Prostate gland (tissue), 2 donors: Measurements from ENCODE around the gene CLEC16A. TPM values are rescaled to one million over a fixed set of nuclear protein-coding genes. Genes with fewer than 3 reads are reported as not detected.

Experiments used
- DNase-seq: peaks from one replicate; pipeline ENCODE4 v3.0.0-alpha.2; 2019; ENCODE audit warnings: low spot score
- H3K27ac ChIP-seq, 2 donors: fragments of 200-600 bp; sonication (generic); 2 replicates each; pipeline ENCODE4 v1.5.1; 2017 to 2019
- H3K27me3 ChIP-seq: fragments of 200-600 bp; sonication (generic); replicated peaks from 2 replicates; pipeline ENCODE4 v1.5.1; 2019; ENCODE audit not compliant: insufficient read depth
- H3K36me3 ChIP-seq, 2 donors: fragments of 200-600 bp; sonication (generic); 1 replicate in 1 of 2; 2 replicates in 1 of 2; pipeline versions ENCODE4 v1.5.1 to v1.8.1; 2017 to 2019
- H3K4me1 ChIP-seq: fragments of 200-600 bp; sonication (generic); replicated peaks from 2 replicates; pipeline ENCODE4 v1.5.1; 2019
- H3K4me3 ChIP-seq, 2 donors: fragments of 200-600 bp; sonication (generic); 2 replicates each; pipeline ENCODE4 v1.5.1; 2017 to 2019
- H3K9me3 ChIP-seq: fragments of 200-600 bp; sonication (generic); 2 replicates; pipeline ENCODE4 v1.5.1; 2017
- POLR2A ChIP-seq: fragments of 450-650 bp; IDR thresholded peaks from one replicate; pipeline ENCODE4 v1.6.1; 2016; ENCODE audit warnings: antibody characterized with exemption, mild to moderate bottlenecking
- POLR2AphosphoS5 ChIP-seq: sonication (generic); formaldehyde crosslinking; IDR thresholded peaks from one replicate; pipeline ENCODE4 v1.6.1; 2017; ENCODE audit warnings: antibody characterized with exemption
- WGBS: methylation state at CpG from one replicate; pipeline ENCODE4 v1.1.5; 2018; 5-methylcytosine and 5-hydroxymethylcytosine counted together
- intact Hi-C: fragments of 100-400 bp; cut with DNase I; formaldehyde crosslinking; loops from one replicate; pipeline ENCODE4 v1.14.2; 2022
- total RNA-seq, 2 donors: library from RNA; depleted of rRNA; stranded (reverse); fragments of >200 nt; gene quantifications; one replicate each; pipeline ENCODE4 v1.1.0, GENCODE V29; 2016
- TF ChIP-seq, protein P1 (sequence below), 4 experiments: fragments of 200-600 bp in 2 of 4; fragments of 450-650 bp in 2 of 4; sonication (generic) in 2 of 4; IDR thresholded peaks; 1 replicate in 3 of 4; 2 replicates in 1 of 4; pipeline ENCODE4 v1.5.1; 2016 to 2019; ENCODE audit warnings: antibody characterized with exemption in 4 of 4, mild to moderate bottlenecking in 2 of 4, moderate library complexity in 2 of 4

CLEC16A gene
- total RNA-seq, 2 donors from 2014 or later: 26.1 to 52.2 TPM

DNA sequence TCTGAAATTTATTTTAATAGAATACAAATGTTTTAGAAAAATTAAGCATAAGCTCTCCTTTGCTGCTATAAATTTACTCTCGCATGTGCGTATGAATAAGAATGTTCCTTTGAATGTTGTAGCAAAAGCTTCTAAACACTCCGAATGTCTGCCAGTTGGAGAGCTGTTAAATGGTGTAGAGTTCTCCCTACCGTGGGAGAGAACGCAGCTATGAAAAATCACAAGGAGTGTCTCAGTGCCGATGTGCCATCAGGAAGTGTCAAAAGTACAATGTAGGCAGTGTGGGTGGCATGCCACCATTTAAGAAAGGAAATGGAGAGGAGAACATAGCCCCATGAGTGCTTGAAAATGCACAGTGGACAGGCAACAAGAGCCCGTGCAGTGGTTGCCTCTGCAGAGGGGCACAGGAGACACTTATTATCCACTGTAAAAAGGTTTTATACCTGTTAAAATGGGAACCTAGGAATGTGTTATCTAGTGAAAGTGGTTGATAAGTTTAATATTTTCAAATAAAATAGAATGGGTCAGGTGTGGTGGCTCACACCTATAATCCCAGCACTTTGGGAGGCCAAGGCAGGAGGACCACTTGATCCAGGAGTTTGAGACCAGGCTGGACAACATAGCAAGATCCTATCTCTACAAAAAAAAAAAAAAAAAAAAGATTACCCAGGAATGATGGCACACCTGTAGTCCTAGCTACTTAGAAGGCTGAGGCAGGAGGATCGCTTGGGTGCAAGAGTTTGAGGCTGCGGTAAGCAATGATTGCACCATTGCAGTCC lies 167.7 kb downstream of the CLEC16A start:
- no peak for DNase-seq
- H3K9me3 ChIP-seq: no peaks in the 10 kb centered on the region
- intact Hi-C loops: no loop called here
- no peaks in the 10 kb centered on the region for H3K36me3 ChIP-seq
- no peaks in the 10 kb centered on the region for H3K4me1 ChIP-seq
- 83% methylated on average over 9 of the region's 9 CpGs for whole genome bisulfite sequencing
- no peaks in the 10 kb centered on the region for H3K27me3 ChIP-seq
- H3K27ac ChIP-seq: no peak overlapping the region
- H3K4me3 ChIP-seq: no peak overlapping the region
- TF ChIP-seq POLR2A (no peak), POLR2AphosphoS5 (no peak)
- TF ChIP-seq, protein P1, sequence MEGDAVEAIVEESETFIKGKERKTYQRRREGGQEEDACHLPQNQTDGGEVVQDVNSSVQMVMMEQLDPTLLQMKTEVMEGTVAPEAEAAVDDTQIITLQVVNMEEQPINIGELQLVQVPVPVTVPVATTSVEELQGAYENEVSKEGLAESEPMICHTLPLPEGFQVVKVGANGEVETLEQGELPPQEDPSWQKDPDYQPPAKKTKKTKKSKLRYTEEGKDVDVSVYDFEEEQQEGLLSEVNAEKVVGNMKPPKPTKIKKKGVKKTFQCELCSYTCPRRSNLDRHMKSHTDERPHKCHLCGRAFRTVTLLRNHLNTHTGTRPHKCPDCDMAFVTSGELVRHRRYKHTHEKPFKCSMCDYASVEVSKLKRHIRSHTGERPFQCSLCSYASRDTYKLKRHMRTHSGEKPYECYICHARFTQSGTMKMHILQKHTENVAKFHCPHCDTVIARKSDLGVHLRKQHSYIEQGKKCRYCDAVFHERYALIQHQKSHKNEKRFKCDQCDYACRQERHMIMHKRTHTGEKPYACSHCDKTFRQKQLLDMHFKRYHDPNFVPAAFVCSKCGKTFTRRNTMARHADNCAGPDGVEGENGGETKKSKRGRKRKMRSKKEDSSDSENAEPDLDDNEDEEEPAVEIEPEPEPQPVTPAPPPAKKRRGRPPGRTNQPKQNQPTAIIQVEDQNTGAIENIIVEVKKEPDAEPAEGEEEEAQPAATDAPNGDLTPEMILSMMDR (IDR thresholded peaks at IDR 0.05): no peak

DNA sequence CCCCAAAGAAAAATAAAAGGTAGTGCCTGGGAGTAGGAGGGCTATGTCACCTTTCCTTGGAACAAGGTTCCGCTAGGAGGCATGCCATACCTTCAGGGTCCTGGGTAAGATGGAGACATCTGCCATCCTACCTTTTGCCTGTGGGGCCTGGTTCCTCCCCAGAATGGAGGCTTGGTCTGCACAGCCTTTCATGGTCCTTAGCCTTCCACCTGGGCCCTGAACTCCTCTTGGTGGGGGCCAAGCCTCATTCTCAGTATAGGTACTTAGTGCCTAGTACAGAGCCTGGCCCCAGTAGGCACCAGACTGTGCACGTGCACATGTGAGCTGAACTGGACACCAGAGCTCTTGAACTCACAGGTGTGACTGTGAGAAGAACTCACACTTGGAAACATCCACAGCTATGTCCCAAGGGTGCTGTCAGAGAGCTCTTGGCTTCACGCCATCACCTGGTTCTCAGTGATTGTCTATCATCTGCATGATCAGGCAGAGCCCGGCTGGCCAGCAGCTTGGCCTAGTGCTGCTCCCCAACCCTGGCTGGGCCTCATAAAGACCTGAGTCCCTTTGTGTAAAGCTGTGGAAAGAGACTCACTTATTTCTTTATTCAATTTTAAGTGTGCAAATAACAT lies 168.5 kb downstream of the CLEC16A start:
- Histone ChIP-seq H3K4me1 (no peaks in the 10 kb centered on the region), H3K9me3 (no peaks in the 10 kb centered on the region), H3K4me3 (no peak overlapping the region), H3K36me3 (no peaks in the 10 kb centered on the region), H3K27me3 (no peaks in the 10 kb centered on the region), H3K27ac (no peak overlapping the region)
- TF ChIP-seq, protein P1 (IDR thresholded peaks at IDR 0.05): no peak
- no peak for TF ChIP-seq POLR2AphosphoS5
- TF ChIP-seq POLR2A: no peak
- WGBS: 88% methylated on average over 4 of the region's 4 CpGs
- intact Hi-C loops: no loop called here
- peak; percentile 21 for DNase-seq

DNA sequence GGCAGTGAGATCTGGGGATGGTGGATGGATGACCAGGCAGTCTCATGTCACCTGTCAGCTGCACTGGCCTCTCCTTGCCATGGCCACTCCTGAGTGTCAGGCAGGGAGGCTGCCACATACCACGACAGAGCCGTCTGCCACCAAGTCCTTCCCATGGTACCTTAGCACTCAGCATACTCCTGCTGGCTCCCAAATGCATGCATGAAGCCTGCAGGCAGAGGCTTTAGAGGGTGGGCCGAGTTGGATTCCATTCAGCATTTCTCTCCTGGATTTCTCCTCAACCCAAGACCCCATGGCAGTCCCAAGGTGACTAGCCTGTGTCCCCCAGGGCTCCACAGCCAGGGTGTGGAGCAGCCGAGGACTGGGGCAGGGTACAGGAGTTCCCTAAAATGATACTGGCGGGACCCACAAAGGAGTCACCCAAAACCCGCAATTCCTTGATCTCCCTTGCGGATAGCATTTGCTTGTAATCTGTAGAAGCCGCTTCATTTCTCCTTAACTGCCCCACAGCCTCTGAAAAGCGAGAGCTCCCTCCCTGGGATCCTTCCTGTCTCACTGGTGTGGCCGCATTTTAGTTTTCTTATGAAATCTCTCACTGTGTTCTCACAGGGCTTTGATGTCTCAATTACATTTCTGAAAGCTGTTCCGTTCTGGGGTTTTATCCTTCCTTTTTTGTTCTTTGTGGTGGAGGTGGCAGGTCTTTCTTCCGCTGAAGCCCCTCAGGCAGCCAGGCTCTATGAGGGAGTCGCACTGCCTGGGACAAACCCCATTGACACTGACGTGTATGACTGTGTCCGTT lies 170.2 kb downstream of the CLEC16A start:
- no peak for DNase-seq
- Histone ChIP-seq H3K36me3 (no peaks in the 10 kb centered on the region), H3K27me3 (no peaks in the 10 kb centered on the region), H3K4me3 (no peak overlapping the region), H3K9me3 (no peaks in the 10 kb centered on the region), H3K4me1 (no peaks in the 10 kb centered on the region), H3K27ac (no peak overlapping the region)
- TF ChIP-seq, protein P1 (IDR thresholded peaks at IDR 0.05): no peak
- intact Hi-C loops: no loop called here
- 80% methylated on average over 15 of the region's 15 CpGs for WGBS

GRCh38 chr16:11117576-11118211 lies 173.3 kb downstream of the CLEC16A start:
- no peaks in the 10 kb centered on the region for H3K27me3 ChIP-seq
- no peak overlapping the region for H3K27ac ChIP-seq
- H3K9me3 ChIP-seq: no peaks in the 10 kb centered on the region
- intact Hi-C loops: no loop called here
- DNase-seq: no peak
- H3K36me3 ChIP-seq: no peaks in the 10 kb centered on the region
- H3K4me3 ChIP-seq: no peak overlapping the region
- TF ChIP-seq, protein P1 (IDR thresholded peaks at IDR 0.05): no peak
- TF ChIP-seq POLR2AphosphoS5: no peak
- TF ChIP-seq POLR2A: no peak
- no peaks in the 10 kb centered on the region for H3K4me1 ChIP-seq
- WGBS: 78% methylated on average over 5 of the region's 5 CpGs
